ENCODE measurements around the gene AMT. TPM values are rescaled to one million over a fixed set of nuclear protein-coding genes. Genes with fewer than 3 reads are reported as not detected.
"Not testable (repeated sequence)": the region's sequence is repeated elsewhere in the genome, so short reads cannot be mapped to it uniquely, and the experiment has no call there.

AMT gene
- total RNA-seq, 1 donor from 2014 or later, result 0.79 TPM

GRCh38 chr3:49403891-49404290 is 18.4 kb downstream of the AMT start:
- no peak overlapping the region for H3K4me3 ChIP-seq (ENCODE audit: low read depth, low read length)
- peaks cover 3% of the 10 kb centered on the region for H3K36me3 ChIP-seq (ENCODE audit: control insufficient read depth, insufficient read depth, low read length)
- FAIRE-seq (no peak), DNase-seq (ENCODE audit: low read depth) (no peak)
- H3K27me3 ChIP-seq (ENCODE audit: control insufficient read depth, insufficient read depth, low read length), result no peaks in the 10 kb centered on the region
- TF ChIP-seq CTCF (IDR thresholded peaks at IDR 0.05; ENCODE audit: insufficient read depth, low read length, severe bottlenecking), result no peak

GRCh38 chr3:49401766-49402165 is 20.5 kb downstream of the AMT start:
- Histone ChIP-seq H3K36me3 (ENCODE audit: control insufficient read depth, insufficient read depth, low read length) (peaks cover 4% of the 10 kb centered on the region), H3K27me3 (ENCODE audit: control insufficient read depth, insufficient read depth, low read length) (no peaks in the 10 kb centered on the region), H3K4me3 (ENCODE audit: low read depth, low read length) (no peak overlapping the region)
- FAIRE-seq (no peak), DNase-seq (ENCODE audit: low read depth) (no peak)
- TF ChIP-seq CTCF (IDR thresholded peaks at IDR 0.05; ENCODE audit: insufficient read depth, low read length, severe bottlenecking), result no peak

- Histone ChIP-seq H3K4me3 (ENCODE audit: low read depth, low read length) (no peak overlapping the region), H3K27me3 (ENCODE audit: control insufficient read depth, insufficient read depth, low read length) (no peaks in the 10 kb centered on the region), H3K36me3 (ENCODE audit: control insufficient read depth, insufficient read depth, low read length) (peaks cover 8% of the 10 kb centered on the region)
- FAIRE-seq (no peak), DNase-seq (ENCODE audit: low read depth) (no peak)
- no peak for TF ChIP-seq CTCF (IDR thresholded peaks at IDR 0.05; ENCODE audit: insufficient read depth, low read length, severe bottlenecking)
Observed at GRCh38 chr3:49399461-49399860, 22.8 kb downstream of the AMT start.

GRCh38 chr3:49397470-49397869 is 24.8 kb downstream of the AMT start:
- Histone ChIP-seq H3K4me3 (ENCODE audit: low read depth, low read length) (no peak overlapping the region), H3K36me3 (ENCODE audit: control insufficient read depth, insufficient read depth, low read length) (peaks cover 5% of the 10 kb centered on the region), H3K27me3 (ENCODE audit: control insufficient read depth, insufficient read depth, low read length) (no peaks in the 10 kb centered on the region)
- no peak for TF ChIP-seq CTCF (IDR thresholded peaks at IDR 0.05; ENCODE audit: insufficient read depth, low read length, severe bottlenecking)
- FAIRE-seq, result no peak
- no peak for DNase-seq (ENCODE audit: low read depth)

- not testable (repeated sequence) for FAIRE-seq
Observed at GRCh38 chr3:49391310-49391709, 31.0 kb downstream of the AMT start.

GRCh38 chr3:49389297-49389696 is 33.0 kb downstream of the AMT start:
- Histone ChIP-seq H3K4me3 (ENCODE audit: low read depth, low read length) (no peak overlapping the region), H3K36me3 (ENCODE audit: control insufficient read depth, insufficient read depth, low read length) (peaks cover 2% of the 10 kb centered on the region), H3K27me3 (ENCODE audit: control insufficient read depth, insufficient read depth, low read length) (no peaks in the 10 kb centered on the region)
- DNase-seq (ENCODE audit: low read depth), result no peak
- FAIRE-seq, result no peak
- no peak for TF ChIP-seq CTCF (IDR thresholded peaks at IDR 0.05; ENCODE audit: insufficient read depth, low read length, severe bottlenecking)

More at GRCh38 chr3:49391310-49391709, 31.0 kb downstream of the AMT start:
- H3K36me3 ChIP-seq (ENCODE audit: control insufficient read depth, insufficient read depth, low read length); H3K4me3 ChIP-seq (ENCODE audit: low read depth, low read length); H3K27me3 ChIP-seq (ENCODE audit: control insufficient read depth, insufficient read depth, low read length); DNase-seq (ENCODE audit: low read depth): not testable (repeated sequence)

Measured in bronchial epithelial cell (primary cell).